Vagina (tissue), 2 donors: ENCODE measurements around the gene GTSE1. TPM values are rescaled to one million over a fixed set of nuclear protein-coding genes. Genes with fewer than 3 reads are reported as not detected.
A peak's percentile ranks its signal among the peaks of the same experiment; 100 is the strongest.

ENCODE experiments used
- DNase-seq, 2 donors: peaks; one replicate each; pipeline ENCODE4 v3.0.0-alpha.2; 2017; ENCODE audit errors: extremely low spot score in 2 of 2
- H3K27ac ChIP-seq: fragments of 200-600 bp; sonication (generic); one replicate; pipeline ENCODE4 v1.5.1; 2019
- H3K27me3 ChIP-seq: fragments of 200-600 bp; sonication (generic); one replicate; pipeline ENCODE4 v1.5.1; 2019
- H3K36me3 ChIP-seq, 2 donors: fragments of 200-600 bp; sonication (generic); one replicate each; pipeline ENCODE4 v1.5.1; 2017 to 2019
- H3K4me1 ChIP-seq: fragments of 200-600 bp; sonication (generic); one replicate; pipeline ENCODE4 v1.5.1; 2019
- H3K4me3 ChIP-seq, 2 donors: fragments of 200-600 bp; sonication (generic); 1 replicate in 1 of 2; 2 replicates in 1 of 2; pipeline ENCODE4 v1.5.1; 2016 to 2019
- H3K9me3 ChIP-seq: fragments of 200-600 bp; sonication (generic); one replicate; pipeline ENCODE4 v1.5.1; 2019
- CTCF ChIP-seq, 3 experiments: fragments of 450-650 bp in 2 of 3; fragments of 200-600 bp in 1 of 3; sonication (generic) in 1 of 3; IDR thresholded peaks; one replicate each; pipeline ENCODE4 v1.5.1; 2017 to 2019; ENCODE audit warnings: antibody characterized with exemption in 3 of 3, mild to moderate bottlenecking in 2 of 3, moderate library complexity in 2 of 3
- POLR2A ChIP-seq, 2 donors: fragments of 450-650 bp; IDR thresholded peaks; one replicate each; pipeline ENCODE4 v1.6.1; 2017; ENCODE audit warnings: antibody characterized with exemption in 2 of 2, mild to moderate bottlenecking in 2 of 2, moderate library complexity in 2 of 2
- POLR2AphosphoS5 ChIP-seq, 2 donors: sonication (generic); formaldehyde crosslinking; IDR thresholded peaks; one replicate each; pipeline ENCODE4 v1.9.0; 2017; ENCODE audit warnings: antibody characterized with exemption in 2 of 2, mild to moderate bottlenecking in 2 of 2, low read depth in 1 of 2; ENCODE audit not compliant: insufficient read depth in 1 of 2
- intact Hi-C: fragments of 100-400 bp; cut with DNase I; formaldehyde crosslinking; loops from one replicate; pipeline ENCODE4 v1.15.1; 2023
- total RNA-seq: library from RNA; depleted of rRNA; stranded (reverse); fragments of >200 nt; gene quantifications from one replicate; pipeline ENCODE4 v1.2.3, GENCODE V29; 2016

The GTSE1 gene
- total RNA-seq, 1 donor from 2014 or later = 2.2 TPM

- TF ChIP-seq POLR2AphosphoS5 (IDR thresholded peaks at IDR 0.05; ENCODE audit: insufficient read depth in 1 of 2, low read depth in 1 of 2) (no peak), CTCF (IDR thresholded peaks at IDR 0.05) (no peak), POLR2A (IDR thresholded peaks at IDR 0.05) (no peak)
- H3K9me3 ChIP-seq = no peaks in the 10 kb centered on the region
- peaks cover 12% of the 10 kb centered on the region for H3K4me1 ChIP-seq
- H3K27ac ChIP-seq = no peak overlapping the region
- intact Hi-C loops = no loop called here
- no peak overlapping the region for H3K4me3 ChIP-seq
- DNase-seq = no peak
- H3K27me3 ChIP-seq = no peaks in the 10 kb centered on the region
- peaks cover 0 to 73% of the 10 kb centered on the region in 2 donors for H3K36me3 ChIP-seq
These were observed 55.6 kb downstream of the GTSE1 start for GRCh38 chr22:46352276-46352675.

GRCh38 chr22:46352691-46353386 is 56.2 kb downstream of the GTSE1 start:
- intact Hi-C loops = no loop called here
- Histone ChIP-seq H3K27me3 (no peaks in the 10 kb centered on the region), H3K4me3 (no peak overlapping the region), H3K36me3 (peaks cover 0 to 73% of the 10 kb centered on the region in 2 donors), H3K4me1 (peaks cover 12% of the 10 kb centered on the region), H3K27ac (no peak overlapping the region), H3K9me3 (no peaks in the 10 kb centered on the region)
- TF ChIP-seq POLR2AphosphoS5 (IDR thresholded peaks at IDR 0.05; ENCODE audit: insufficient read depth in 1 of 2, low read depth in 1 of 2) (peak in 1 of 2 donors; percentile 13), POLR2A (IDR thresholded peaks at IDR 0.05) (no peak)
- no peak for DNase-seq

- no peak for DNase-seq
- intact Hi-C loops = no loop called here
- Histone ChIP-seq H3K4me3 (no peak overlapping the region), H3K9me3 (no peaks in the 10 kb centered on the region), H3K4me1 (peaks cover 12% of the 10 kb centered on the region), H3K27ac (no peak overlapping the region), H3K27me3 (no peaks in the 10 kb centered on the region), H3K36me3 (peaks cover 0 to 72% of the 10 kb centered on the region in 2 donors)
- TF ChIP-seq POLR2AphosphoS5 (IDR thresholded peaks at IDR 0.05; ENCODE audit: insufficient read depth in 1 of 2, low read depth in 1 of 2) (no peak), CTCF (IDR thresholded peaks at IDR 0.05) (no peak), POLR2A (IDR thresholded peaks at IDR 0.05) (no peak)
These were observed 56.9 kb downstream of the GTSE1 start for GRCh38 chr22:46353483-46354105.

GRCh38 chr22:46354176-46354992 is 57.7 kb downstream of the GTSE1 start:
- H3K4me1 ChIP-seq = peaks cover 12% of the 10 kb centered on the region
- intact Hi-C loops = no loop called here
- H3K4me3 ChIP-seq = no peak overlapping the region
- DNase-seq = no peak
- no peak for TF ChIP-seq CTCF (IDR thresholded peaks at IDR 0.05)
- TF ChIP-seq POLR2A (IDR thresholded peaks at IDR 0.05) = no peak
- no peak for TF ChIP-seq POLR2AphosphoS5 (IDR thresholded peaks at IDR 0.05; ENCODE audit: insufficient read depth in 1 of 2, low read depth in 1 of 2)
- H3K36me3 ChIP-seq = peaks cover 0 to 66% of the 10 kb centered on the region in 2 donors
- no peak overlapping the region for H3K27ac ChIP-seq
- H3K9me3 ChIP-seq = no peaks in the 10 kb centered on the region
- H3K27me3 ChIP-seq = no peaks in the 10 kb centered on the region

GRCh38 chr22:46354993-46355305 is 58.3 kb downstream of the GTSE1 start:
- no peaks in the 10 kb centered on the region for H3K27me3 ChIP-seq
- H3K9me3 ChIP-seq = no peaks in the 10 kb centered on the region
- no peak overlapping the region for H3K4me3 ChIP-seq
- H3K27ac ChIP-seq = no peak overlapping the region
- TF ChIP-seq POLR2AphosphoS5 (IDR thresholded peaks at IDR 0.05; ENCODE audit: insufficient read depth in 1 of 2, low read depth in 1 of 2) (no peak), CTCF (IDR thresholded peaks at IDR 0.05) (no peak), POLR2A (IDR thresholded peaks at IDR 0.05) (no peak)
- peaks cover 0 to 64% of the 10 kb centered on the region in 2 donors for H3K36me3 ChIP-seq
- intact Hi-C loops = no loop called here
- no peak for DNase-seq
- H3K4me1 ChIP-seq = peaks cover 12% of the 10 kb centered on the region
